Psoas muscle (tissue), 8 donors: ENCODE measurements around the gene ZNF555. TPM values are rescaled to one million over a fixed set of nuclear protein-coding genes. Genes with fewer than 3 reads are reported as not detected.

ENCODE experiments used
- ATAC-seq, 4 donors: fragments of 200-7000 bp; cut with Tn5 transposase; one replicate each; pipeline ENCODE4 v1.9.1; 2020; ENCODE audit warnings: moderate library complexity in 3 of 4, mild to moderate bottlenecking in 2 of 4
- DNase-seq, 2 donors: peaks; one replicate each; pipeline ENCODE4 v3.0.0-alpha.2; 2020
- H3K27ac ChIP-seq: fragments of 200-600 bp; one replicate; pipeline ENCODE4 v1.8.0; 2022
- H3K27me3 ChIP-seq, 3 donors: fragments of 200-600 bp in 1 of 3; one replicate each; pipeline versions ENCODE4 v1.6.1 to v1.8.0; 2013 to 2022; ENCODE audit warnings: low read length in 2 of 3, mild to moderate bottlenecking in 2 of 3, moderate library complexity in 1 of 3; ENCODE audit not compliant: insufficient read depth in 3 of 3
- H3K36me3 ChIP-seq, 2 donors: fragments of 200-600 bp in 1 of 2; one replicate each; pipeline versions ENCODE4 v1.6.1 to v1.8.0; 2013 to 2022; ENCODE audit warnings: low read depth in 1 of 2, mild to moderate bottlenecking in 1 of 2, moderate library complexity in 1 of 2; ENCODE audit not compliant: insufficient read depth in 1 of 2
- H3K4me1 ChIP-seq: fragments of 200-600 bp; one replicate; pipeline ENCODE4 v1.8.0; 2022
- H3K4me3 ChIP-seq: fragments of 200-600 bp; one replicate; pipeline ENCODE4 v1.8.0; 2022; ENCODE audit warnings: mild to moderate bottlenecking
- H3K9me3 ChIP-seq: fragments of 200-600 bp; one replicate; pipeline ENCODE4 v1.8.0; 2022
- CTCF ChIP-seq: fragments of 200-600 bp; IDR thresholded peaks from one replicate; pipeline ENCODE4 v1.8.0; 2022; ENCODE audit warnings: antibody characterized with exemption
- WGBS, 3 donors: extraction: QIAGEN DNeasy Blood & Tissue Kit; methylation state at CpG; one replicate each; pipeline versions ENCODE4 v1.1.6 to v1.1.7; 2013; 5-methylcytosine and 5-hydroxymethylcytosine counted together
- intact Hi-C, 2 donors: fragments of 100-400 bp; cut with DNase I; formaldehyde crosslinking; loops; one replicate each; pipeline versions ENCODE4 v1.11.0 to v1.14.2; 2022
- polyA plus RNA-seq, 3 donors: library from polyadenylated mRNA; stranded (reverse); fragments of 200-250 nt; gene quantifications; one replicate each; pipeline ENCODE4 v1.2.3, GENCODE V29; 2013
- total RNA-seq, 4 donors: library from RNA; stranded (reverse); fragmentation: NEBNext Ultra II Directional in 2 of 4; extraction: Animal tissue kit (Norgen Biotek cat#: 25700) in 2 of 4; gene quantifications; one replicate each; pipeline versions ENCODE4 v1.2.1 to v1.2.4, GENCODE V29; 2021 to 2023
- donor health status: healthy with polysubstance abuse.
- donor health status: DM: no; HTN: no; CAD: no; lungs with moderate emphysema.
- donor health status: Bipolar disorder and iron deficiency.
- donor health status: healthy.
- donor health status: DM: yes; HTN: yes; CAD: no.
- donor health status: DM: no; HTN: no; CAD: no.
- donor health status: DM: no; HTN: no; CAD: no.
- donor health status: DM: yes; HTN: yes; CAD: no.

ZNF555 gene
- total and polyA plus RNA-seq, 7 donors: 1.7 to 16.0 (median 2.9) TPM

- ATAC-seq (no peak), DNase-seq (no peak)
- no peaks in the 10 kb centered on the region for H3K4me1 ChIP-seq
- H3K4me3 ChIP-seq: no peak overlapping the region
- H3K27me3 ChIP-seq: no peaks in the 10 kb centered on the region
- WGBS, 3 donors: 93 to 95% (median 94%) methylated on average over 45 to 58 of the region's 58 CpGs
- peaks cover 0 to 58% of the 10 kb centered on the region in 2 donors for H3K36me3 ChIP-seq
- H3K9me3 ChIP-seq: no peaks in the 10 kb centered on the region
- intact Hi-C loops: no loop called here
- no peak for TF ChIP-seq CTCF
- H3K27ac ChIP-seq: no peak overlapping the region
These were observed 30.9 kb upstream of the ZNF555 start for GRCh38 chr19:2810141-2811091.

- Histone ChIP-seq H3K4me1 (no peaks in the 10 kb centered on the region), H3K27ac (no peak overlapping the region), H3K27me3 (no peaks in the 10 kb centered on the region), H3K4me3 (no peak overlapping the region), H3K36me3 (peaks cover 0 to 56% of the 10 kb centered on the region in 2 donors), H3K9me3 (no peaks in the 10 kb centered on the region)
- WGBS, 3 donors: 96 to 98% (median 96%) methylated on average over 20 of the region's 20 CpGs
- TF ChIP-seq CTCF: no peak
- intact Hi-C loops: no loop called here
- no peak for DNase-seq
- no peak for ATAC-seq
These were observed 30.0 kb upstream of the ZNF555 start for GRCh38 chr19:2811221-2811722.

- WGBS, 3 donors: 72 to 80% (median 76%) methylated on average over 25 to 34 of the region's 34 CpGs
- no peaks in the 10 kb centered on the region for H3K27me3 ChIP-seq
- ATAC-seq (peak; percentile 15 to 82 (median 72)), DNase-seq (no peak)
- intact Hi-C loops: no loop called here
- no peaks in the 10 kb centered on the region for H3K9me3 ChIP-seq
- no peak overlapping the region for H3K4me3 ChIP-seq
- H3K36me3 ChIP-seq: peaks cover 0 to 52% of the 10 kb centered on the region in 2 donors
- H3K4me1 ChIP-seq: no peaks in the 10 kb centered on the region
- H3K27ac ChIP-seq: no peak overlapping the region
- no peak for TF ChIP-seq CTCF
These were observed 29.4 kb upstream of the ZNF555 start for GRCh38 chr19:2811735-2812413.

- H3K4me1 ChIP-seq: no peaks in the 10 kb centered on the region
- DNase-seq (no peak), ATAC-seq (peak in 1 of 4 donors; percentile 5)
- no peak overlapping the region for H3K27ac ChIP-seq
- intact Hi-C loops: no loop called here
- H3K36me3 ChIP-seq: peaks cover 0 to 47% of the 10 kb centered on the region in 2 donors
- 92 to 93% (median 93%) methylated on average over 34 to 37 of the region's 37 CpGs for WGBS, 3 donors
- H3K9me3 ChIP-seq: no peaks in the 10 kb centered on the region
- no peak for TF ChIP-seq CTCF
- H3K4me3 ChIP-seq: no peak overlapping the region
- no peaks in the 10 kb centered on the region for H3K27me3 ChIP-seq
These were observed 28.7 kb upstream of the ZNF555 start for GRCh38 chr19:2812414-2813234.
